Measurements from ENCODE around the gene CCDC33.

CCDC33 gene

DNA sequence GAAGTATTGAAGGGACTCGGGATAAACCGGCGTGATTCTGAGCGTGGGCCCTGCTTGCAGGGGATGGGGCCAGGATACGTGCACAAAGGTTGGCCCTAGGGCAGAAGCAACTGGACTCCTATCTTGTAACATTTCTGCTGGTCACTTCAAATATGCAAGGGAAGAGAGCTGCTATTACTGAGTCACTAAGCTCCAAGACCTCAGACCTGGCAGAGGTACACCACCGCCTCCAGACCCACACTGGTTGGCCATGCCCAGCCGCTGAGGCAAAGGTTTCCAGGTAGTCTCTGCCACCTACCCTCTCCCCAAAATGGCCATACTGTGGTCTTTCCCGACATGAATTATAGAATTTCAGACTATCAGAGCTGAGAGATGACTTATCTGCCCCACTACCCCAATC lies 20.2 kb upstream of the CCDC33 start:
- Histone ChIP-seq H3K27me3 (ENCODE audit: control insufficient read depth in 5 of 5, insufficient read depth in 4 of 5, low read length in 5 of 5) (peaks cover 4 to 18% (median 7%) of the 10 kb centered on the region in 5 donors), H3K4me1 (ENCODE audit: control insufficient read depth in 5 of 5, insufficient read depth in 5 of 5, low read length in 5 of 5) (peaks cover 0 to 16% (median 0%) of the 10 kb centered on the region in 5 donors), H3K9me3 (ENCODE audit: control insufficient read depth in 5 of 5, low read length in 5 of 5) (no peaks in the 10 kb centered on the region), H3K27ac (ENCODE audit: low read depth, low read length) (no peak overlapping the region), H3K9ac (ENCODE audit: low read length in 5 of 5) (no peak overlapping the region), H3K36me3 (ENCODE audit: control insufficient read depth in 5 of 5, insufficient read depth in 5 of 5, low read length in 5 of 5) (no peaks in the 10 kb centered on the region), H3K4me3 (ENCODE audit: low read depth in 1 of 5, low read length in 5 of 5) (no peak overlapping the region)

- Histone ChIP-seq H3K4me1 (ENCODE audit: control insufficient read depth in 5 of 5, insufficient read depth in 5 of 5, low read length in 5 of 5) (peaks cover 0 to 19% (median 2%) of the 10 kb centered on the region in 5 donors), H3K36me3 (ENCODE audit: control insufficient read depth in 5 of 5, insufficient read depth in 5 of 5, low read length in 5 of 5) (no peaks in the 10 kb centered on the region), H3K9me3 (ENCODE audit: control insufficient read depth in 5 of 5, low read length in 5 of 5) (no peaks in the 10 kb centered on the region), H3K9ac (ENCODE audit: low read length in 5 of 5) (no peak overlapping the region), H3K27ac (ENCODE audit: low read depth, low read length) (no peak overlapping the region), H3K4me3 (ENCODE audit: low read depth in 1 of 5, low read length in 5 of 5) (no peak overlapping the region), H3K27me3 (ENCODE audit: control insufficient read depth in 5 of 5, insufficient read depth in 4 of 5, low read length in 5 of 5) (peaks cover 12 to 26% (median 12%) of the 10 kb centered on the region in 5 donors)
These were observed 19.2 kb upstream of the CCDC33 start for GRCh38 chr15:74216949-74217348.

DNA sequence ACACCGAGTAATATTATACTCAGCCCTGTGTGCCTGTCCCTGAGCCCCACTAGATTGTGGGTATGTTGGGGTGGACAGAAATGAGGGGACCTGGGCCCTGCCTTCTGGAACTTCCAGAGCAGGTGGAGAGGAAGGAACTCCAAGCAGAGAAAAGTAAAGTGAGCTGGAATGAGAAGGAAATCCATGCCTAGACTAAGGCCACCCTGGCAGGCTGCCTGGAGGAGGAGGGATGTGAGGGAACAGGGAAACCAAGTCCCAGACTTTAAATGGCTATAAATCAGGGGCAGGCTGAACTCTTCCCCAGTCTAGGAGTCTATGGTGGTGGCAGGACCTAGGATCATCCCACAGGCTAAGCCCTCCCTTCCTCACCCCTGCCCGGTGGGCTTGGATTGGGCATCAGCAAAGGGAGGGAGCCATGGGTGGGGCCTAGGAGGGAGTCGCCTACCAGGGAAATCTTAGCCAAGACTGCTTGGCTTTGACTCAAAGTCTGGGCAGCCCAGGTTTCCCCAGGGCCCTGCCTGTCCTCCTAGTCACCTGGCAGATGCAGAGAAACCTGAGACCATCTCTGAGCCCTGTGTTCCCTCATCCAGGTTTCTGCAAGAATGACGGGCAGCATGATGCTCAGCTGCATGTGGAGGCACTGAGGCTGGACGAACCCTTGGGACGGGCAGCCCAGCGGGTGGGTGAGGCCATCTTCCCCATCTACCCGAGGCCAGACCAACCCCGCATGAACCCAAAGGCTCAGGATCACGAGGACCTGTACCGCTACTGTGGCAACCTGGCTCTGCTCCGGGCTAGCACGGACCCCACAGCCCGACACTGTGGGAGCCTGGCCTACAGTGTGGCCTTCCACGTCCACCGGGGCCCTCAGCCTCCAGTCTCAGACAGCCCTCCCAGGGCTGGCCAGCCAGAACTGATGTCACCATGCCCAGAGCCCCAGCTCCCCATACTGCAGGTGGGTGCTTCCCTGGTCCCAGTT lies 17.9 kb upstream of the CCDC33 start:
- Histone ChIP-seq H3K36me3 (ENCODE audit: control insufficient read depth in 5 of 5, insufficient read depth in 5 of 5, low read length in 5 of 5) (no peaks in the 10 kb centered on the region), H3K4me3 (ENCODE audit: low read depth in 1 of 5, low read length in 5 of 5) (no peak overlapping the region), H3K9me3 (ENCODE audit: control insufficient read depth in 5 of 5, low read length in 5 of 5) (no peaks in the 10 kb centered on the region), H3K4me1 (ENCODE audit: control insufficient read depth in 5 of 5, insufficient read depth in 5 of 5, low read length in 5 of 5) (peaks cover 0 to 19% (median 2%) of the 10 kb centered on the region in 5 donors), H3K27me3 (ENCODE audit: control insufficient read depth in 5 of 5, insufficient read depth in 4 of 5, low read length in 5 of 5) (peaks cover 15 to 33% (median 18%) of the 10 kb centered on the region in 5 donors), H3K9ac (ENCODE audit: low read length in 5 of 5) (no peak overlapping the region), H3K27ac (ENCODE audit: low read depth, low read length) (no peak overlapping the region)

DNA sequence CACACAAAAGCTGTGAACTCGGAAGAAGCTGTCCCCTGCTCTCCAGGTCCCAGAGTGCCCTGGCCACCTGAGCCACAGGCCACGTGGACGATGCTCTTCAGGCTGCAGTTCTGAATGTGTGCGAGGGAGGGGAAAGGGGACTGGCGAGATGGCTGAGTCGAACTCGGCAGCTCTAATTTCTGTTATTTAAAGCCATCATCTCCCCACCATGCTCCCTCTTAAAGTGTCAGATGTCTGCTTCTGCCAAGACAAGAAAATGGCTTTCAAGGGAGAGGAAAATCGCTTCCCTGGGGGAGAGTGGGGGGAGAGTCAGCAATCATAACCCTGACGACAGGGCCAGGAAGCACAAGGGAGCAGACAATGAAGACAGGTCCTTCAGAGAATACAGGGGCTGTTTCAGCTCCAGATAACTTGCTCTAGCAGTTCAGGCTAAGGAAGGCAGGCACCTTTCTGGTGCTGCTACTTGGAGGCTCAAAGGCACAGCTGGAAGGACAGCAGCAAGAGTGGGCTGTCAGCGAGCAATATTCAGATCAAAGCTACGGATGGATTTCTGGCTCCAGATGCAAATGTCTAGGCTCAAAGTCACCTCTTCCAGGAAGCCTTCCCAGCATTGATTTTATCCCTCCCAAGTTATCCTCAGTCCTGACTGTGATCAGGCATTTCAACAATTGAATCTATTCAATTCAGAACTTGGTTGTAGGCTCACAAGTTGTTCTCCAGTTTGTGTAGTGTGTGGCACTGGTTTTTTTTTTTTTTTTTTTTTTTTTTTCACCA lies 15.5 kb upstream of the CCDC33 start:
- H3K4me3 ChIP-seq (ENCODE audit: low read depth in 1 of 5, low read length in 5 of 5), result no peak overlapping the region
- no peak overlapping the region for H3K9ac ChIP-seq (ENCODE audit: low read length in 5 of 5)
- H3K4me1 ChIP-seq (ENCODE audit: control insufficient read depth in 5 of 5, insufficient read depth in 5 of 5, low read length in 5 of 5), result peaks cover 0 to 11% (median 0%) of the 10 kb centered on the region in 5 donors
- H3K36me3 ChIP-seq (ENCODE audit: control insufficient read depth in 5 of 5, insufficient read depth in 5 of 5, low read length in 5 of 5), result no peaks in the 10 kb centered on the region
- no peaks in the 10 kb centered on the region for H3K9me3 ChIP-seq (ENCODE audit: control insufficient read depth in 5 of 5, low read length in 5 of 5)
- peaks cover 8 to 34% (median 19%) of the 10 kb centered on the region in 5 donors for H3K27me3 ChIP-seq (ENCODE audit: control insufficient read depth in 5 of 5, insufficient read depth in 4 of 5, low read length in 5 of 5)
- H3K27ac ChIP-seq (ENCODE audit: low read depth, low read length), result no peak overlapping the region

- peaks cover 0 to 11% (median 0%) of the 10 kb centered on the region in 5 donors for H3K4me1 ChIP-seq (ENCODE audit: control insufficient read depth in 5 of 5, insufficient read depth in 5 of 5, low read length in 5 of 5)
These were observed 14.5 kb upstream of the CCDC33 start for GRCh38 chr15:74221399-74222239.

DNA sequence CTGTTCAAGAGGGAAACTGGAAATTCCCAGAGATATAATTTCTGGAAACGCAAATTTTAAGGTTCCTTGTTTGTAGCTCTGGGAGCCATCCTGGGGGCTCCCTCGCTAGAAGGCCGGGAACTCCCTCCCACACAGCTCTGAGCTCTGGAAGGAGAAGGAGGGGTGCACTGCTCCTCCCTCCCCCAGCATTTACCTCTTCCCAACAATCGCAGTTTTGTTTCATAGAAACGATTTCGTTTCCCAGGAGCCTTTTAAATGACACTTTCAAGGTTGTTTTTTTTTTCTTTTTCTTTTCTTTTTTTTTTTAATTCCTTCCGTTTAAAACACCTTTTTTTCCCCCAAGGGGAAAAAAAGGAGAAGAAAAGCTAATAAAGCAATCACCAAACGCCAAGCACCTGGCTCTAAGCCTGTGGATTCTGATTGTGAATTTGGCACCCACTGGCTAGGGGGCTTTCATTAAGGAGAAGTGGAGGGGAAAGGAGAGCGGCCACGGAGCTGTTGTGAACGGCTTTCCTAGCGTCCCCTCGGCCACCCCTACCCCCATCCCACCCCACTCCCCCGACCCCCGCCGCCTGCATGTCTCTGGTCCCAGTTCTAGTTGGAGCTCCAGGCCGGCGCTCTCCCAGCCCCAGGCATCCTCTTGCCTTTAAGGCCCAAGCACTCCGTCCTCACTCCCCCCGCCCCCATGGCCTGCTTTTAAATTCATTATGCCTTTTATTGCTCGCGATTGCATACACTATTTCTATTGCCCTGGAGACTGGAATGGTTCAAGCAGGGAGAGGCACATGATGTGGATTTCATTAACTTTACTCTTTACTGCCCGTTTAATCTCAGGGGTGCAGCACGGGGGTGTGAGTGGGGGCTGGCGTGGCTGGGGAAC lies 13.6 kb upstream of the CCDC33 start:
- H3K9ac ChIP-seq (ENCODE audit: low read length in 5 of 5), result no peak overlapping the region
- H3K27me3 ChIP-seq (ENCODE audit: control insufficient read depth in 5 of 5, insufficient read depth in 4 of 5, low read length in 5 of 5), result peaks cover 8 to 34% (median 19%) of the 10 kb centered on the region in 5 donors
- H3K4me1 ChIP-seq (ENCODE audit: control insufficient read depth in 5 of 5, insufficient read depth in 5 of 5, low read length in 5 of 5), result peaks cover 0 to 11% (median 3%) of the 10 kb centered on the region in 5 donors
- H3K9me3 ChIP-seq (ENCODE audit: control insufficient read depth in 5 of 5, low read length in 5 of 5), result no peaks in the 10 kb centered on the region
- H3K36me3 ChIP-seq (ENCODE audit: control insufficient read depth in 5 of 5, insufficient read depth in 5 of 5, low read length in 5 of 5), result no peaks in the 10 kb centered on the region
- H3K4me3 ChIP-seq (ENCODE audit: low read depth in 1 of 5, low read length in 5 of 5), result no peak overlapping the region
- no peak overlapping the region for H3K27ac ChIP-seq (ENCODE audit: low read depth, low read length)

More at GRCh38 chr15:74221399-74222239, 14.5 kb upstream of the CCDC33 start:
- Histone ChIP-seq H3K4me3 (ENCODE audit: low read depth in 1 of 5, low read length in 5 of 5) (no peak overlapping the region), H3K27ac (ENCODE audit: low read depth, low read length) (no peak overlapping the region), H3K27me3 (ENCODE audit: control insufficient read depth in 5 of 5, insufficient read depth in 4 of 5, low read length in 5 of 5) (peaks cover 8 to 34% (median 19%) of the 10 kb centered on the region in 5 donors), H3K9ac (ENCODE audit: low read length in 5 of 5) (no peak overlapping the region), H3K9me3 (ENCODE audit: control insufficient read depth in 5 of 5, low read length in 5 of 5) (no peaks in the 10 kb centered on the region), H3K36me3 (ENCODE audit: control insufficient read depth in 5 of 5, insufficient read depth in 5 of 5, low read length in 5 of 5) (no peaks in the 10 kb centered on the region)

DNA sequence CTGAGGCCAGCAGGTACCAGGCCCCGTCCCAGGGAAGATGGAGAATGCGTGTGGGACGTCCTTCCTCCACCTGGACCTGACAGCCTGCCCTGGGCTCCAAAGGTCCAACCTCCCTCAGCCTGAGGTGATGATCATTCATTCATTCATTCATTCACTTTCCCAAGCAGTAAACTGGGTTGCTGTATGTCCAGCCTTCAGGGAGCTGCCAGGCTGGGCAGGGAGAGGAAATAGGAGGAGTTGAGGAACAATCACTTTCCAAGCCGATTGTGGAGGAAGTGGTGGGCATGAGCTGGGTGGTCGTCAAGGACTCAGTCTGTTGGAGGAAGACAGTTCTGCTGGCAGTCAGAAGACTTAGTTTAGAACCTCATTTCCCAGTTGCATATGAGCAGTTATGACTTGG lies 10.2 kb upstream of the CCDC33 start:
- Histone ChIP-seq H3K36me3 (ENCODE audit: control insufficient read depth in 5 of 5, insufficient read depth in 5 of 5, low read length in 5 of 5) (no peaks in the 10 kb centered on the region), H3K27me3 (ENCODE audit: control insufficient read depth in 5 of 5, insufficient read depth in 4 of 5, low read length in 5 of 5) (peaks cover 8 to 29% (median 16%) of the 10 kb centered on the region in 5 donors), H3K4me1 (ENCODE audit: control insufficient read depth in 5 of 5, insufficient read depth in 5 of 5, low read length in 5 of 5) (peaks cover 2 to 29% (median 19%) of the 10 kb centered on the region in 5 donors), H3K9ac (ENCODE audit: low read length in 5 of 5) (no peak overlapping the region), H3K27ac (ENCODE audit: low read depth, low read length) (no peak overlapping the region), H3K4me3 (ENCODE audit: low read depth in 1 of 5, low read length in 5 of 5) (no peak overlapping the region), H3K9me3 (ENCODE audit: control insufficient read depth in 5 of 5, low read length in 5 of 5) (no peaks in the 10 kb centered on the region)

GRCh38 chr15:74226761-74227540 lies 9.2 kb upstream of the CCDC33 start:
- no peaks in the 10 kb centered on the region for H3K9me3 ChIP-seq (ENCODE audit: control insufficient read depth in 5 of 5, low read length in 5 of 5)
- no peaks in the 10 kb centered on the region for H3K36me3 ChIP-seq (ENCODE audit: control insufficient read depth in 5 of 5, insufficient read depth in 5 of 5, low read length in 5 of 5)
- no peak overlapping the region for H3K27ac ChIP-seq (ENCODE audit: low read depth, low read length)
- peaks cover 2 to 25% (median 19%) of the 10 kb centered on the region in 5 donors for H3K4me1 ChIP-seq (ENCODE audit: control insufficient read depth in 5 of 5, insufficient read depth in 5 of 5, low read length in 5 of 5)
- no peak overlapping the region for H3K9ac ChIP-seq (ENCODE audit: low read length in 5 of 5)
- H3K27me3 ChIP-seq (ENCODE audit: control insufficient read depth in 5 of 5, insufficient read depth in 4 of 5, low read length in 5 of 5), result peaks cover 3 to 20% (median 8%) of the 10 kb centered on the region in 5 donors
- no peak overlapping the region for H3K4me3 ChIP-seq (ENCODE audit: low read depth in 1 of 5, low read length in 5 of 5)

All from subcutaneous abdominal adipose tissue (tissue), 5 donors.